Activated CD8-positive, alpha-beta memory T cell treated with anti-CD3 and anti-CD28 coated beads for 36 hours (primary cell): ENCODE results near the gene TRIM77. TPM values are rescaled to one million over a fixed set of nuclear protein-coding genes. Genes with fewer than 3 reads are reported as not detected.
"Not testable (repeated sequence)": the region's sequence is repeated elsewhere in the genome, so short reads cannot be mapped to it uniquely, and the experiment has no call there.

Experiments
- CTCF ChIA-PET: fragments of 350-600 bp; sonication (Branson Sonifier 250); formaldehyde crosslinking; loops from one replicate; lab custom pipeline; 2021; ENCODE audit warnings: antibody characterized with exemption; lab: Charles Lee
- POLR2A ChIA-PET: fragments of 350-600 bp; sonication (Branson Sonifier 250); formaldehyde crosslinking; loops from one replicate; lab custom pipeline; 2021; ENCODE audit warnings: antibody characterized with exemption; lab: Charles Lee
- total RNA-seq, 2 experiments: library from RNA; stranded (reverse); gene quantifications; one replicate each; pipeline ENCODE4 v1.2.3, GENCODE V29; 2021

Gene TRIM77, protein sequence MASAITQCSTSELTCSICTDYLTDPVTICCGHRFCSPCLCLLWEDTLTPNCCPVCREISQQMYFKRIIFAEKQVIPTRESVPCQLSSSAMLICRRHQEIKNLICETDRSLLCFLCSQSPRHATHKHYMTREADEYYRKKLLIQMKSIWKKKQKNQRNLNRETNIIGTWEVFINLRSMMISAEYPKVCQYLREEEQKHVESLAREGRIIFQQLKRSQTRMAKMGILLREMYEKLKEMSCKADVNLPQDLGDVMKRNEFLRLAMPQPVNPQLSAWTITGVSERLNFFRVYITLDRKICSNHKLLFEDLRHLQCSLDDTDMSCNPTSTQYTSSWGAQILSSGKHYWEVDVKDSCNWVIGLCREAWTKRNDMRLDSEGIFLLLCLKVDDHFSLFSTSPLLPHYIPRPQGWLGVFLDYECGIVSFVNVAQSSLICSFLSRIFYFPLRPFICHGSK
- not detected for total RNA-seq

DNA sequence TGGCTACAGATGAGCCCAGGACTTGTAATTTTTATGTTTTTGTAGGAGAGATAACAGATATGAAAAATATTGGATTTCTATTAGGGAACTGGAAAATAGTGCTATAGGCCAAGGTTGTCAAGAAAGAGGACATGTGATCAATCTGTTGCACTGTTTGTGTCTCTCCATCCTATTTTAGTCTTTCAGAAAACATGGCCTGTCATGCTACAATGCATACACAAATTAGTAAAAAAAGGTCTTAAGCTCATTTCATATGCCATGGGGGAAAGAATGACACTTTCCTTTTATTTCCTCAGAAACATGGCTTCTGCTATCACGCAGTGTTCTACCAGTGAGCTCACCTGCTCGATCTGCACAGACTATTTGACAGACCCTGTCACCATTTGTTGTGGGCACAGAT is at the start of gene TRIM77:
Gene TRIM77 (plus strand): TSS at position 301 of the 400 bp plus-strand sequence. CDS start 0 bp downstream, at position 301.
- CTCF ChIA-PET, POLR2A ChIA-PET: not testable (repeated sequence)

DNA sequence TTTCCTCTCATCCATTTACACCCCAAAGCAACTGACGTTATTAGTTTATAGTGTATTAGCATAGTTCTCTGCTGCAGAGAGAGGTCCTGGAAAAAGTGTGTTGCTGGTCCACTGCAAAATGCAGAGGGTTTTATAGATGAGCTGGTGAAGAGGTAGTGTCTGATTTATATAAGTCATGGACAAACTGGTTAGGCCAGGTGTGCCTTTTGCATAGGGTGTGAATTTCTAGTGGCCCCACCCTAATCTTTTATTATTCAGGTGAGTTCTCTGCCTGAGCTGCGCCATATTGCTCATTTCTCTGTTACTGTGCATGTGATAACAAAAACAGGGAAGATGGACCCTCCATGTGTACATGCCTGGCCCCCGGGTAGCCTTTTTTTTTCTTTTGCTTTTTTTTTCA is 43.1 kb upstream of the TRIM77 start:
- ChIA-PET CTCF (no interaction called here), POLR2A (no interaction called here)

DNA sequence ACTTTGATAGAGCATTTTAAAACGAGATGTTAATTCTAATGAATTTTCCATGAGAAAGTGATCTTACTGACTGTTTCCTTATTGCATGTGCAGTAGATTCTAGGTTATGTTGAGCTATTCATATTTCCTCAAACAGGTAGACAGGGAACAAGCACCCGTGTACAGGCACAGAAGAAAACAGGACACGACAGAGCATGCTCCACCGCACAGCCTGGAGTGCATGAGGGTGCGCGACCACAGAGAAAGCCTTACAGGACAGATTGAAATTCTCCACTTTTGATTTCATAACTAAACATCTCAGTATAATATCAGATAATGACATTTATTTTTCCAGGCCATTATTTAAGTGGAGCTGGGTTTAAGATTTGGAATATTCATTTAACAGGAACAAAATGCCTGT is 41.9 kb upstream of the TRIM77 start:
- CTCF ChIA-PET, POLR2A ChIA-PET: not testable (repeated sequence)

DNA sequence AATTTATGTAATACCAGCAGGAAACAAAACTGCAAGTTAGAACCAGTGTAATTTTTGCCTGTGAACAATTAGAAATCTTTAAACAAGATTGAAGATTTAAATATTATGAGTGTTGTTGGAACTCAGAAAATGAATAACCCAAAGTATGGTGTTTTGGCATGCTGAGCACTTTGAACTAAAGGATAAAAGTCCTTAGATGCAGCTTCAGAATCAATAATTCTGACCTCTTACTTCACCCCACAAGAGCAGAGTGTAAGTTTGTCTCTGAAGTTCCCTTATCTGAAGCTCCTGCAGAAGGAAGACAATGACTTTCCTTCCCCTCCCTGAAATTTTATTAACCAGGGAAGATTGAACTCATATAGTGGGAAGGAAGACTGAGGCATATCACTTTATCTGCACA is 40.5 kb upstream of the TRIM77 start:
- POLR2A ChIA-PET, CTCF ChIA-PET: not testable (repeated sequence)

DNA sequence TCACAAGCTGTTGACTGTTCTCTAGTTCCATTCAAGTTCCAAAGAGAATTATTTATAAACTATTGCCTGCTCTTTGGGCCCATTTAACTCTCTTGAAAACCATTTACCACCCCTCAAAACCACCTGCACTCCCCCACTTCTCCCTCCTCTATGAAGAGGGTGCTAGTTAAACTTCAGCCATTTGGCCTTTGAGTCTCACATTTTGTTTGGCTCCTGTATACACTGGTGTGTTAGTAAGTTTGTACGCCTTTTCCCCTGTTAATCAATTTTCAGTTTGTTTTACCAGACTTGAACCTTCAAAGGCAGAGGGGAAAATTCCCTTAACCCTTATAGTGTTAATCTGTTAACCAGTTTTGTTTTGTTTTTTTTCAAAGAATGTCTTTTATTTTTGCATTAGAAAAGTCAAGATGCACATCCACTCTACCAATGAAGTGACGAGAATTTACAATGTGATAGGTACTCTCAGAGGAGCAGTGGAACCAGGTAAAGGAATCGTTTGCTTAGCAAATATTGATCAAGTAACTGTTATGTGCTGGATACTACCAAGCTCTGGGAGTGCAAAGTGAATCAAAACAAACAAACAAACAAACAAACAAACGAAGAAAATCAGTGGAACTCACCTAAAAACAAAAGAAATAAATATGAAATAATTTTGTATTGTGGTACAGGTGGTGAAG is 40.0 kb upstream of the TRIM77 start:
- POLR2A ChIA-PET = not testable (repeated sequence)

DNA sequence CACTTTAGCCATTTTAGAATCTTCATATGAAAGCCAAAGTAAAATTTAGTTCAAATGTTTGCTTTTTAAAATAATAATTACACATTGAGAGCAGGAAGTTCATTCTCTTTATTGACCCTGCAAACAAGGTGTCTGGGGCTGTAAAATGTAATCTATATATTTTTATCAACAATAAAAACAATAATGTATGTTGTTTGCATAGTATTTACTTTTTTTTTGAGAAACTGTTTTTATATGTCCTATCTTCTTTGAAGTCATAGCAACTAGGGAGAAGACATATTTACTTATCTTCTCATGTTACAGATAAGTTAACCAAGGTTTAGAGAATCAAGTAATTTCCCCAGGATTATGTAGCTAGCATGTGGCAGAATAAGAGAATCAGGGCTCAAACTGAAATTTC is 37.6 kb upstream of the TRIM77 start:
- POLR2A ChIA-PET, CTCF ChIA-PET: not testable (repeated sequence)

More for the DNA sequence above, 40.0 kb upstream of the TRIM77 start:
- CTCF ChIA-PET = not testable (repeated sequence)

DNA sequence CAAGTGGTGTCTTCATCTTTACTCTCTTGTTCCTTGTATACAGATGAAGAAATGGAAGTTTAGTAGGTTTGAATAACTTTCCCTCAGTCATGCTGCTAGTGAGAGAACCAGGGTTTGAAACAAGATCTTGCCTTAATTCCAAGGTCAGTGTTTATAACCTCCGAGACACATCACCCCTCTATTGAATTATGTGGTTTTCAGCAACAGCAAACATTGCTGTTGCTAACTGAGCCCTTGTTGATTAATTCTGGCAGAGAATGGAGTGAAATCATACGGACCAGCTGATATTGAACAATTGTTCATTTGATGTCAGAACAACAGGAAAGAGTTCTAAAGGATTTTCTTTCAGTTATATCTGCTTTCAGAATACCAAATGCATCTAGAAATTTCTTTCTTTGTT is 36.7 kb upstream of the TRIM77 start:
- POLR2A ChIA-PET, CTCF ChIA-PET: not testable (repeated sequence)

DNA sequence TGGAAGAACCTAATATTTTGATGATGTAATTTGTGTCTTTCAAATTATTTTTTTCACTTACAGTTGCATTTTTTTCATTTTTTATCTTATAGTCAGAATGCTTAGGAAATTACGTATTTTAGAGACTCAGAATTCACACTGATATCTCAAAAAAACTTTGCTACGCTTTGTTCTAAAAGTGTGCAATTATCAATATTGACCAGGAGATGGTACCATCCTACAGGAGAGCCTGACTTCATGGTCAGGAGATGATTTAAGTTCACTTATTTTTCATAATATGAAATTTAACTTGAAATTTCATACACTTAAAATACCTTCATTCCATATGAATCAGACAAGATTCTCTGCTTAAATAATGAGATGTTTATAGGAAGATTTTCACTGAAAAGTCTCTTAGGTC is 34.7 kb upstream of the TRIM77 start:
- CTCF ChIA-PET, POLR2A ChIA-PET: not testable (repeated sequence)

DNA sequence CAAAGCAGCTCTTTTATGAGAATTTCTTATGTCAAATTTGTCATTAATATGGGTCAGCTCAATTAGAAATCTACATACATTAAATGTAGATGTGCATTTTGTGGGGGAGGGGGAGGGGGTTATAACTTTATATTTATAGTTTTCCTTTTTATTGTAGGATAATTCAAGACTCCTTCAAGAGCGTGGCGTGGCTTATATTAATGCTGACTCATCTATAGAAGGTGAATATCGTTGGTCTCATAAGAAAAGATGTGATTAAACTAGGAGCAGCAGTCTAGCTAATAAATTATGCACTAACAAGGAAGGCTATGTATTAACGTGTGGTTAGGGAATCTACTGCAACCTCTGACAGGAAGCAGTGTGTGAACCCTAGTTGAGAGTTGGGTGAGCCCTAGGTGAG is 34.2 kb upstream of the TRIM77 start:
- POLR2A ChIA-PET = not testable (repeated sequence)
- CTCF ChIA-PET = interaction anchor here (0.6 kb wide), 1 partner anchor 68 kb away, joined by 6 read pairs; no protein-coding TSS in a partner anchor

DNA sequence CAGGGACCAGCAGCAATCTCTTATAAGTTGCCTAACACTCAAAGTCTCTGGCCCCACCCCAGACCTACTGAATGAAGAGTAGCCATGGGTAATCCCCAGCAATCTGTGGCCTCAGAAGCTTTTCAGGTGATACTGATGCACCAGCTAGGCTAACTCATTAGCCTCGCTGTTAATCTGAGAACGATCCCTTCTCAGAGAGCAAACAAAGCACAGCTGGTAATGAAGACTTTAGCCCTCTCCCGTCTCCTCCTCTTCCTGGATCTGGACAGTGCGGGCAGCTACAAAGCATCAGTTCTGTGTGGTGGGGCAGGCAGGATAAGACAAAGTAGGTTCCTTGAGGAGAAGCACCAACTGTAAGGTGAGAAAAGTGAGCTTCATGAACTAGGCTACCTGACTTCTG is 3.0 kb upstream of the TRIM77 start:
- CTCF ChIA-PET, POLR2A ChIA-PET: not testable (repeated sequence)

DNA sequence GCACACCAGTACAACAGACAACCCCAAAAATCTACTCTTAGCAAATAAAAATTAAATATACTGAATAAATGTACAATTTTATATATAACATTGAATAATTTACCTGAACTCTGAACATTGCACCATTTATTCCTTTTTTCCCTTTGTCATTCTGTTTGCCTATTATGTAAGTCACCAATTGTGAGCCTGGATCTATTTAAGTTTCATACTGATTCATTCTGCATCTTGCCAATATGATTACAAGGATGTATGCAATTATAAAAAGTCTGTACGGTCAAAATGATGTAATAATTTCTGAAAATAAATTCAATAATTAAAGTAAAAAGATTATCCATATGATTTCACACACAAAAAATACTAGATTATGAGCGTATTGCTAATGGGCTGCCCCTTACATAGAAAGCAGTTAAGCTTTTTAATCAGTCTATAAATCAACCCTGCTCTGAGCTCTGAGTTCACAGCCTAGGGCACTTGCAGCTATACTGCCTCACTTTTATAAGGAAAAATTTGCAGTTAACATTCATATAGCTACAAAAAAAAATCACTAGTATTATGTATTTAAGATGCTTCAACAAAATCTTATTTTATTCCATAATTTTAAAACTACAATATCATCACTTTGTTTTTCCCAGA is 14.9 kb downstream of the TRIM77 start:
- POLR2A ChIA-PET, CTCF ChIA-PET: not testable (repeated sequence)

DNA sequence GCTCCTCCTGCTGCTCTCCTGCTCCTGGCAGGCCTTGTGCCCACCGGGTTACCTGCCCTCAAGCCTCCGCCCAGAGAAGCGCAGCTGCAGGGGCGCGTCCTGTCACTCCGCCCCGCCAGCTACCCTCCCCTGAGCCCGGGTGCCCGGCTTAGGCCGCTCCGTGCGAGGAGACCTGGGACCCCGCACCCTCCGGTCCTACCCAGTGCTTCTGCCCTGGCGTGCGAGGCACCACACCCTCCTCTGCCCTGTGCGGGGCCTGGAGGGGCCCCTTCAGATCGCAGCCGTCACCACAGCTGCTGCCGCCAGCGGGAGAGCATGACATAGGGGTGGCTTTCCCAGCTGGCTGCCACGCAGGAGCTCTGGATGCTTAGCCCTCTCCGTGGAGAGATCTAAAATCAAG is 20.1 kb downstream of the TRIM77 start:
- POLR2A ChIA-PET, CTCF ChIA-PET: not testable (repeated sequence)

DNA sequence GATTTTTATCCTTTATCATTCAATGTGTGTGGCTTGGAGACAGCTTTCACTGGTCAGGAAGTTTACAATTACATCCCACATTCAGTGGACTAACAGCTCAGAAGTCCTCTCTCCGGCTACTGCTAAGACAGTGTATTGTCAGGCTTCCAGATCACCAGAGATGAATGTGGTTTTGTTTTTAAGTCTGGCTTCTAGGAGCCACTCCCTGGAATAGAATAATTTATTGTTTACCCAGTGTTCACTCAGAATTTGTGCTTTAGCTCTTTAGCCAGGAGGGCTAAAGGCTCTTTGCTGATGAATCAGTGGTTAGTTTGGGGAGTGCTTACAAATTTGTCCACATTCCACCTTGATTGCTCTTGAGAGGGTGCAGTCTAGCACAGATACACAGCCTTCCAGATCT is 26.5 kb downstream of the TRIM77 start:
- ChIA-PET POLR2A (no interaction called here), CTCF (no interaction called here)

DNA sequence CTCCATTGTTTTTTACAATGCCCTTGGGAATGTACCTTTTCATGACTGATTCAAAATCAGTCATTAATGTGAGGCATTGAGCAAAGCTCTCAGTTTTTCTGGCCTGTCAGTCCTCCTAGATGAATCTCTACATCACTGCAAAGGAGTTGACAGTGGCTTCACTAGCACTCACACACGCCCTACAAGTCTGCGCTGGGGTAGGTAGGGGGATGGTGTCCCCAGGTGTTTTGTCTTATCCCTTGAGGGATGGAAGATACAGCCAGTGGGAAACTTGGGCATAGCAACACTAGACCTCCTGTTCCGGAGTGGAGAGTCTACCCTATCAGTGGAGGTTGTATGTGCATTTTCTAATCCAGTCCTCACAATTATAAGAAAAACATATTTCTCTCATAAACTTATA is 27.0 kb downstream of the TRIM77 start:
- POLR2A ChIA-PET = no interaction called here
- CTCF ChIA-PET = no interaction called here

DNA sequence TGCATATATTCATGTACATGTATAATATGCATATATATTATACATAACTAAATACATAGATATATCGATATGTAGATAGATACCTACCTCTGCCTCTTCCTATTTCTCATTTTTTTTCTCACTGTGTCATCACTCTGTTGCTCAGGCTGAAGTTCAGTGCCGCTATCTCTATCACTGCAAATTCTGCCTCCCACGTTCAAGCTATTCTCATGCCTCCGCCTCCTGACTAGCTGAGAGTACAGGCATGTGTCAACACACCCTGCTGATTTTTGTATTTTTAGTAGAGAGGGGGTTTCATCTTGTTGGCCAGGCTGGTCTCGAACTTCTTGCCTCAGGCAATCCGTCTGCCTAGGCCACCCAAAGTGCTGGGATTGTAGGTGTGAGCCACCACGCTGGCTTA is 31.3 kb downstream of the TRIM77 start:
- CTCF ChIA-PET, POLR2A ChIA-PET: not testable (repeated sequence)

DNA sequence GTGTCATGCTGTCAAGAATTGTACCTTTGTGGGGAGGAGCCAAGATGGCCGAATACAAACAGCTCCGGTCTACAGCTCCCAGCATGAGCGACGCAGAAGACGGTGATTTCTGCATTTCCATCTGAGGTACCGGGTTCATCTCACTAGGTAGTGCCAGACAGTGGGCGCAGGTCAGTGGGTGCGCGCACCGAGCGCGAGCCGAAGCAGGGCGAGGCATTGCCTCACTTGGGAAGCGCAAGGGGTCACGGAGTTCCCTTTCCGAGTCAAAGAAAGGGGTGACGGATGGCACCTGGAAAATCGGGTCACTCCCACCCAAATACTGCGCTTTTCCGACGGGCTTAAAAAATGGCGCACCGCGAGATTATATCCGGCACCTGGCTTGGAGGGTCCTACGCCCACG is 34.1 kb downstream of the TRIM77 start:
- CTCF ChIA-PET, POLR2A ChIA-PET: not testable (repeated sequence)

DNA sequence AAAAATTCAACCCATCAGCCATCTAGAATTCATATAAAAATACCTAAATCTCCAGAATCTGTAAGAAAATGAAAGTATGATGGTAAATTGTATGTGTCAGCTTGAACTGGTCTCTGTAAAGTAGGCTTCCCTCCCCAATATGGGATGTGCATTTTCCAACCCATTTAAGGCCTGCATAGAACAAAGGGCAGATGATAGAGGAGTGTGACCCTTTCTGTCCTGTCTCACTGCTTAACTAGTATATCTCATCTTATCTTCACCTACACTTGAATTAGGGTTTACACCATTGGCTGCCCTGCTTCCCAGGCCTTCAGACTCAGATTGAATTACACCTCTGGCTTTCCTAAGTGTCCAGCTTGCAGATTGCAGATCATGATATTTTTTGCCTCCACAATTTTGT is 40.7 kb downstream of the TRIM77 start:
- CTCF ChIA-PET, POLR2A ChIA-PET: not testable (repeated sequence)
